Activated CD4-positive, alpha-beta T cell treated with anti-CD3 and anti-CD28 coated beads, Interleukin-2, amount 10 ng/mL, durations not matched to agents 24 days and 14 days (primary cell): ENCODE measurements around the gene LRRN1. TPM values are rescaled to one million over a fixed set of nuclear protein-coding genes. Genes with fewer than 3 reads are reported as not detected.
"Not testable (repeated sequence)": the region's sequence is repeated elsewhere in the genome, so short reads cannot be mapped to it uniquely, and the experiment has no call there.

ENCODE experiments used
- DNase-seq: peaks from one replicate; pipeline ENCODE4 v3.0.0; 2022
- H3K27ac Mint-ChIP-seq: one replicate; pipeline ENCODE4 v1.8.0; 2022; ENCODE audit warnings: mild to moderate bottlenecking, mixed read lengths
- H3K27me3 Mint-ChIP-seq: one replicate; pipeline ENCODE4 v1.8.0; 2022; ENCODE audit warnings: mixed read lengths
- H3K36me3 Mint-ChIP-seq: one replicate; pipeline ENCODE4 v1.8.0; 2022; ENCODE audit warnings: low read depth, mild to moderate bottlenecking, mixed read lengths
- H3K4me1 Mint-ChIP-seq: one replicate; pipeline ENCODE4 v1.8.0; 2021; ENCODE audit warnings: mixed read lengths
- H3K4me3 Mint-ChIP-seq: one replicate; pipeline ENCODE4 v1.8.0; 2022; ENCODE audit warnings: mild to moderate bottlenecking, moderate library complexity, mixed read lengths
- H3K9me3 Mint-ChIP-seq: one replicate; pipeline ENCODE4 v1.8.0; 2021; ENCODE audit warnings: mixed read lengths
- intact Hi-C: fragments of 100-400 bp; cut with micrococcal nuclease; formaldehyde crosslinking; loops from one replicate; pipeline ENCODE4 v1.15.1; 2023
- total RNA-seq: library from RNA; stranded (reverse); gene quantifications from 2 replicates; pipeline ENCODE4 v1.2.3, GENCODE V29; 2022

LRRN1 gene
- total RNA-seq, 1 donor from 2014 or later, result 0.05 TPM

DNA sequence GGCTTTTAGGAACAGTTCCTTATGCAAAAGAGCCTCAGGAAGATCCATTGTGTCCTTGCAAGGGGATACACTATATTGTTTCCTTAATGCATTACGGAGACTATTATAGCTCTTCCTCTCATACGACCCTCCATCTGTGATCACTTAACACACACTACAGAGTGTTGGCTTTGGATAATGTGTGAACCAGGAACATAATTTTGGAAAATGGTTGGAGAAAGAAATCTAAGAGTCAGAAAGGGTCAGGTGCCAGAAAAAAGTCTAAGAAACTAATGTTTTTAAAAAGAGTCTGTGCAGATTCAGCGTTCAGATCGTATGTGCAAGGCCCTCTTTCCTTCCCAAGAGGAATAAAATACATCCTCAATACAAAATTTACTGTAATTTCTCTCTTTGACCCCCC is 27.3 kb downstream of the LRRN1 start:
- no peak for DNase-seq
- Mint-ChIP-seq H3K4me1 (no peaks in the 10 kb centered on the region), H3K36me3 (no peaks in the 10 kb centered on the region), H3K27me3 (no peaks in the 10 kb centered on the region), H3K27ac (no peak overlapping the region), H3K9me3 (no peaks in the 10 kb centered on the region), H3K4me3 (no peak overlapping the region)
- intact Hi-C loops, result no loop called here

DNA sequence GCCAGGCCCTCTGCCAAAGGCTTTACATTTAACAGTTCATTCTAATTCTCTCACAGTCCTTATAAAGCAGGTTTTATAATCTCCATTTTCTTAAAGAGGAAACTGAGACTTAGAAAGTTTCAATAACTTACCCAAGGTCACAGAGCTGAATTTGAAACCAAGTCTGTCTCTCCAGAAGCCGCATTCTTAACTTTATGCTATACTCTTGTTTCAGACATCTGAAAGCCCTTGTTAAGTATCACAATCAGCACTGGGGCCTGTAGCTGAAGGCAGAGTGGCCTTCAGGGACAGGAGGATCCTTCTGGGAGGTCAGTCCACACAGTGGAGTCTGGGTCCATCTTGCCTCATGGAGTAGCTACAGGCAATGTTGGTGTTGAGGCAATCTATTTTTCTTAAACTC is 27.9 kb downstream of the LRRN1 start:
- Mint-ChIP-seq H3K4me3 (no peak overlapping the region), H3K36me3 (no peaks in the 10 kb centered on the region), H3K27ac (no peak overlapping the region), H3K27me3 (no peaks in the 10 kb centered on the region), H3K4me1 (no peaks in the 10 kb centered on the region), H3K9me3 (no peaks in the 10 kb centered on the region)
- DNase-seq, result no peak
- intact Hi-C loops, result no loop called here

- H3K4me1 Mint-ChIP-seq, H3K4me3 Mint-ChIP-seq, H3K9me3 Mint-ChIP-seq, intact Hi-C loops, H3K27ac Mint-ChIP-seq, H3K27me3 Mint-ChIP-seq, DNase-seq, H3K36me3 Mint-ChIP-seq: not testable (repeated sequence)
Observed at GRCh38 chr3:3828417-3828816, 29.2 kb downstream of the LRRN1 start.

DNA sequence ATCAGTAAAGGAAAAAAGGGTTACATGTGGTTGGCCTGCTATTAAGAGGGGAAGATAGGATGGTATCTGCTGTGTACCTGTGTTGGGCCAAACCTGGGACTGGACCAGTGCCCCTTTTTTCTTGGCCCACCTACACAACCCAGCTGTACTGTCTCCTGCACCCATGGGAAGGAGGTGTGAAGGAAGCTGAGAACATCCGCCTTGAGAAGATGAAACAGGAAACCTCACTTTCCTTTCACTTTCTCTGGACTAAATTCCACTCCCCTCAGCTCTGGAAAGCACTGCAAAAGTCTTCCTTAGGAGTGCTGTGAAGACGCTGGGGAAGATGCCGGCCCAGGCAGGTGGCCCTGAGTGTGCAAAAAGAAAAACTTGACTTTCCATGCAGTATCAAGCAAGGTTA is 37.6 kb downstream of the LRRN1 start:
- Mint-ChIP-seq H3K4me1 (peaks cover 2% of the 10 kb centered on the region), H3K27me3 (no peaks in the 10 kb centered on the region), H3K9me3 (peaks cover 10% of the 10 kb centered on the region), H3K27ac (no peak overlapping the region), H3K4me3 (no peak overlapping the region), H3K36me3 (no peaks in the 10 kb centered on the region)
- intact Hi-C loops, result no loop called here
- DNase-seq, result no peak

DNA sequence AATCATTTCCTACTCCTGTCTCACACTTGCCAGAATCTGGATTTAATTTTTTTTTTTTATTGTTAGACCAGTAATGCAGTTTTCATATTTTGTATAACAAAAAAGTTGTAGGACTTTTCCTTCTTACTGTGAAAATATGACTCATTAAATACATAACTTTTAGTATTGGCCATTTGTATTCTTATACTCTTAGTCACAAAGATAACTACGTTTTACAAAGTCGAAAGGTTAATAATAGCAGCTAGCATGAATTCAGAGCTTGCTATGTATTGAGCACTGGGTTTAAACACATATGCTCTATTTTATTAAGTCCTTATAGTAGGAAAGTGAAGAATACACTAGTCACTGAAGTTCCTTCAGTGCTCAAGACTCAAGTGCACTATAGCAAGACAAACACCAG is 43.1 kb downstream of the LRRN1 start:
- no peaks in the 10 kb centered on the region for H3K36me3 Mint-ChIP-seq
- intact Hi-C loops, result no loop called here
- peaks cover under 1% of the 10 kb centered on the region for H3K4me1 Mint-ChIP-seq
- no peak overlapping the region for H3K4me3 Mint-ChIP-seq
- no peak overlapping the region for H3K27ac Mint-ChIP-seq
- DNase-seq, result no peak
- no peaks in the 10 kb centered on the region for H3K27me3 Mint-ChIP-seq
- no peaks in the 10 kb centered on the region for H3K9me3 Mint-ChIP-seq

- Mint-ChIP-seq H3K4me1 (no peaks in the 10 kb centered on the region), H3K4me3 (no peak overlapping the region), H3K27me3 (no peaks in the 10 kb centered on the region), H3K9me3 (no peaks in the 10 kb centered on the region), H3K27ac (no peak overlapping the region), H3K36me3 (no peaks in the 10 kb centered on the region)
- intact Hi-C loops, result no loop called here
- DNase-seq, result no peak
Observed at GRCh38 chr3:3847994-3848922, 49.0 kb downstream of the LRRN1 start.

DNA sequence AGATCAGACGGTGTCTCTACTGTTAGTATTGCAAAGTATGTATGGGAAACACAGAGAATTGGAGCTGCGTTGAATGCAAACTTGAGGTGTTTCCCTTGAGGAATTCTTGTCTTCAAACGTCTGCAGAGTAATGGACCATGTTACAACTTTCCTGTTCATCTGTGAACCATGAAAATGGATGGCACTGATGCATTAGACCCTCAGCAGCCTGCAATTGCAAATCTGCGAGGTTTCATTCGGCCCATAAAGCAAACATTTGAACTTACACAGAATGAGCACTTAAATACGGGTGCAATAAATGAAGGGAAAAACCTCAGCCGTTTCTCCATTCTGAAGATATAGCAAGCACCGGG is 49.7 kb downstream of the LRRN1 start:
- no peaks in the 10 kb centered on the region for H3K9me3 Mint-ChIP-seq
- no peak for DNase-seq
- H3K27me3 Mint-ChIP-seq, result no peaks in the 10 kb centered on the region
- H3K4me3 Mint-ChIP-seq, result no peak overlapping the region
- no peaks in the 10 kb centered on the region for H3K4me1 Mint-ChIP-seq
- no peaks in the 10 kb centered on the region for H3K36me3 Mint-ChIP-seq
- intact Hi-C loops, result no loop called here
- H3K27ac Mint-ChIP-seq, result no peak overlapping the region

DNA sequence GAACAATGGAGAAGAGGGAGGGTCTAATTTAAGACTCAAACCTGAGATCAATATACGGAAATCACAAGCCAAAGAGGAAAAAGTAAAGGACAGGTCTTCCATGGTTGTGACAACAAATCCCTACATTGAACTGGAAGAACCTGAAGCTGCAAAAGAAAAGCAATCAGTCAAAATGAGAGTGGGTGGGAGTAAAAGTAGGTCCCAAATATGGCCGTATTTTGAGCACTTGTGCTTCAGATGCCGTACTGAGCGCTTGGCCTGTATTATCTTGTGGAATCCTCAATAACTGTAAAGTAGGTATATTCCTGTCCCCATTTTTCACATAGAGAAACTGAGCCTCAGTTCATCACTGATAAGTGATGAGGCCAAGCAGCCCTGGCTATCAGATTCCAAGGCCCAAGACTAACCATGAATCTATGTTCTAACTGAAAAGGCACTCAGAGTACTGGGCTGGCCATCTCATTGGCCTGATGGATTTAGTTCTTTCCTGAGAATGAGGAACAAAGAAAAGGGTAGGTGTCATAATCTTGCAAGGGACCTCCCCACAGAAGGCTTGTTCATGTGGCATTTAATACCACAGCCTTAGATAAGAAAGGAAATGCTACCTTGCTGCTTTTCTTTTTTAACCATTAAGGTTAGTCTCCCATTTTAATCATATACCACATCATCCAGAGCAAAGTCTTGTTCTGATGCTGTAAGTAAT is 52.5 kb downstream of the LRRN1 start:
- intact Hi-C loops, result no loop called here
- Mint-ChIP-seq H3K4me3 (no peak overlapping the region), H3K27ac (no peak overlapping the region), H3K36me3 (no peaks in the 10 kb centered on the region), H3K27me3 (no peaks in the 10 kb centered on the region), H3K9me3 (no peaks in the 10 kb centered on the region), H3K4me1 (no peaks in the 10 kb centered on the region)
- no peak for DNase-seq

GRCh38 chr3:3853544-3853943 is 54.3 kb downstream of the LRRN1 start:
- intact Hi-C loops, result no loop called here
- H3K4me1 Mint-ChIP-seq, result no peaks in the 10 kb centered on the region

GRCh38 chr3:3855056-3855455 is 55.8 kb downstream of the LRRN1 start:
- no peak for DNase-seq
- H3K27ac Mint-ChIP-seq, result no peak overlapping the region
- intact Hi-C loops, result no loop called here
- H3K4me1 Mint-ChIP-seq, result no peaks in the 10 kb centered on the region
- no peaks in the 10 kb centered on the region for H3K27me3 Mint-ChIP-seq
- H3K9me3 Mint-ChIP-seq, result no peaks in the 10 kb centered on the region
- H3K4me3 Mint-ChIP-seq, result no peak overlapping the region
- no peaks in the 10 kb centered on the region for H3K36me3 Mint-ChIP-seq

More at GRCh38 chr3:3853544-3853943, 54.3 kb downstream of the LRRN1 start:
- H3K4me3 Mint-ChIP-seq, result no peak overlapping the region
- no peaks in the 10 kb centered on the region for H3K36me3 Mint-ChIP-seq
- no peaks in the 10 kb centered on the region for H3K27me3 Mint-ChIP-seq
- DNase-seq, result no peak
- H3K9me3 Mint-ChIP-seq, result no peaks in the 10 kb centered on the region
- no peak overlapping the region for H3K27ac Mint-ChIP-seq

DNA sequence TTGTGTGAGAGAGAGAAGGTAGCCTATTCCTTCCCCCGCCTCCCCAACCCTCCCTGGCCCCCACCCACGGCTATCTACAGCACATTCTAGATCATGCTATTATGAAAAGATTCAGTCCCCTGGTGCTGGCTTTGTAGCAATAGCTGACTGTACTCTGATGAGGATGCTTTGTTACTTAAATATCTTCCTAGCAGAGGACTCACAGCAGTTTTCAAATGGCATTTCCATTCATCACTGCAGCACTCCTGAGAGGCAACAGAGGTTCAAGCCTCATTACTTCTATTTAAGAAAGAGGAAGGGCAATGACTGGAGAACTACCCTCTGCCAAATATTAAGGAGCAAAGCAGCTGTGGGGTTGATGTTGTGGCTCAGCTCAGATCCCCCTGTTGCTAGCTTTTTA is 61.0 kb downstream of the LRRN1 start:
- no peaks in the 10 kb centered on the region for H3K9me3 Mint-ChIP-seq

DNA sequence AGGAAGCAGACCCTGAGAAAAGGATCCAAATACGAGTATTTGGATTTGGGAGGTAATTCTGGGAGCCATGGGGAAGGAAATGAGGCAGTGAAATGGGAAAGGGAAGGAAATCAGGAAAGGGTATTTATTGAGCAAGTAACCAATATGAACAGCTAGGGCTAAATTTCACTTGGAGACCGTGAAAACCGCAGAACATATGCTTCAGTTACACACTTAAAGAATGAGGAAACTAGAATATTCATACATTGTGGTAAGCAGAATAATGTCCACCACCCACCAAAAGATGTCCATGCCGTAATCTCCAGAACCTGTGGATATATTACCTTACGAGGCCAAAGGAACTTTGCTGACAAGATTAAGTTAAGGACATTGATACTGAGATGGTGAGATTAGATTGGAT is 63.3 kb downstream of the LRRN1 start:
- H3K4me1 Mint-ChIP-seq, result no peaks in the 10 kb centered on the region
- intact Hi-C loops, result no loop called here
- no peaks in the 10 kb centered on the region for H3K36me3 Mint-ChIP-seq
- no peaks in the 10 kb centered on the region for H3K27me3 Mint-ChIP-seq
- no peak for DNase-seq
- no peaks in the 10 kb centered on the region for H3K9me3 Mint-ChIP-seq
- H3K27ac Mint-ChIP-seq, result no peak overlapping the region
- H3K4me3 Mint-ChIP-seq, result no peak overlapping the region

More for the DNA sequence above, 61.0 kb downstream of the LRRN1 start:
- H3K27ac Mint-ChIP-seq, result no peak overlapping the region
- no peak overlapping the region for H3K4me3 Mint-ChIP-seq
- no peaks in the 10 kb centered on the region for H3K27me3 Mint-ChIP-seq
- intact Hi-C loops, result no loop called here
- no peak for DNase-seq
- H3K4me1 Mint-ChIP-seq, result no peaks in the 10 kb centered on the region
- H3K36me3 Mint-ChIP-seq, result no peaks in the 10 kb centered on the region

- H3K27me3 Mint-ChIP-seq, result no peaks in the 10 kb centered on the region
- H3K27ac Mint-ChIP-seq, result no peak overlapping the region
- no peak overlapping the region for H3K4me3 Mint-ChIP-seq
- DNase-seq, result no peak
- H3K4me1 Mint-ChIP-seq, result no peaks in the 10 kb centered on the region
- intact Hi-C loops, result no loop called here
- no peaks in the 10 kb centered on the region for H3K9me3 Mint-ChIP-seq
- H3K36me3 Mint-ChIP-seq, result no peaks in the 10 kb centered on the region
Observed at GRCh38 chr3:3875491-3875890, 76.3 kb downstream of the LRRN1 start.

- no peaks in the 10 kb centered on the region for H3K9me3 Mint-ChIP-seq
- DNase-seq, result no peak
- H3K36me3 Mint-ChIP-seq, result no peaks in the 10 kb centered on the region
- no peak overlapping the region for H3K27ac Mint-ChIP-seq
- H3K4me1 Mint-ChIP-seq, result no peaks in the 10 kb centered on the region
- no peak overlapping the region for H3K4me3 Mint-ChIP-seq
- H3K27me3 Mint-ChIP-seq, result no peaks in the 10 kb centered on the region
- intact Hi-C loops, result no loop called here
Observed at GRCh38 chr3:3881050-3881449, 81.8 kb downstream of the LRRN1 start.
